Fibroblast of skin of right quadriceps (primary cell): Measurements from ENCODE around the gene KIZ.
A peak's percentile ranks its signal among the peaks of the same experiment; 100 is the strongest.

Experiments
- DNase-seq: peaks from one replicate; pipeline ENCODE4 v3.0.0-alpha.2; 2013

Gene KIZ

GRCh38 chr20:21125849-21126580 is at the start of gene KIZ:
KIZ (plus strand) TSS chr20:21126082; CDS start chr20:21126116, 34 bp downstream.
- peak; percentile 94 for DNase-seq

- DNase-seq: no peak
Observed at GRCh38 chr20:21077809-21078345, 48.0 kb upstream of the KIZ start.

GRCh38 chr20:21082584-21082983 is 43.3 kb upstream of the KIZ start:
- no peak for DNase-seq

- no peak for DNase-seq
Observed at GRCh38 chr20:21083825-21084325, 42.0 kb upstream of the KIZ start.

GRCh38 chr20:21087862-21088540 is 37.9 kb upstream of the KIZ start:
- DNase-seq: no peak

GRCh38 chr20:21089391-21089790 is 36.5 kb upstream of the KIZ start:
- DNase-seq: no peak

GRCh38 chr20:21090111-21090618 is 35.7 kb upstream of the KIZ start:
- DNase-seq: no peak

- no peak for DNase-seq
Observed at GRCh38 chr20:21090721-21091120, 35.2 kb upstream of the KIZ start.

GRCh38 chr20:21092806-21093205 is 33.1 kb upstream of the KIZ start:
- no peak for DNase-seq

- peak; percentile 4 for DNase-seq
Observed at GRCh38 chr20:21096321-21097043, 29.4 kb upstream of the KIZ start.

- peak; percentile 6 for DNase-seq
Observed at GRCh38 chr20:21099751-21100577, 25.9 kb upstream of the KIZ start.

GRCh38 chr20:21100578-21101452 is 25.1 kb upstream of the KIZ start:
- peak; percentile 4 for DNase-seq

- DNase-seq: no peak
Observed at GRCh38 chr20:21101453-21101931, 24.4 kb upstream of the KIZ start.

GRCh38 chr20:21101932-21102575 is 23.8 kb upstream of the KIZ start:
- no peak for DNase-seq

GRCh38 chr20:21102603-21103311 is 23.1 kb upstream of the KIZ start:
- DNase-seq: no peak

GRCh38 chr20:21103582-21104465 is 22.1 kb upstream of the KIZ start:
- no peak for DNase-seq

GRCh38 chr20:21104466-21104761 is 21.5 kb upstream of the KIZ start:
- DNase-seq: no peak

GRCh38 chr20:21104921-21105320 is 21.0 kb upstream of the KIZ start:
- no peak for DNase-seq
